Fibroblast of lung (primary cell): ENCODE data around the gene ODR4. TPM values are rescaled to one million over a fixed set of nuclear protein-coding genes. Genes with fewer than 3 reads are reported as not detected.

Experiments used
- DNase-seq, 2 donors: peaks; one replicate each; pipeline versions ENCODE4 v3.0.0 to v3.0.0-alpha.2; 2010; ENCODE audit warnings: low read depth in 2 of 2
- H2AFZ ChIP-seq: 2 replicates; pipeline ENCODE4 v1.5.1; 2012; ENCODE audit warnings: low read length, control low read depth, inconsistent platforms
- H3K27ac ChIP-seq: 2 replicates; pipeline ENCODE4 v1.5.1; 2011; ENCODE audit warnings: low read length, control low read depth; ENCODE audit not compliant: insufficient read depth
- H3K27me3 ChIP-seq: 2 replicates; pipeline ENCODE4 v1.5.1; 2011; ENCODE audit warnings: mild to moderate bottlenecking, low read length; ENCODE audit not compliant: control insufficient read depth, insufficient read depth
- H3K36me3 ChIP-seq: 2 replicates; pipeline ENCODE4 v1.5.1; 2011; ENCODE audit warnings: low read length; ENCODE audit not compliant: control insufficient read depth, insufficient read depth
- H3K4me1 ChIP-seq: 2 replicates; pipeline ENCODE4 v1.5.1; 2011; ENCODE audit warnings: low read length; ENCODE audit not compliant: control insufficient read depth, insufficient read depth; ENCODE audit errors: extremely low read depth
- H3K4me2 ChIP-seq: 2 replicates; pipeline ENCODE4 v1.5.1; 2011; ENCODE audit warnings: low read length, control low read depth; ENCODE audit not compliant: insufficient read depth; ENCODE audit errors: extremely low read depth
- H3K4me3 ChIP-seq, 4 experiments: fragments of 200-600 bp in 1 of 4; sonication (generic) in 1 of 4; replicated peaks in 1 of 4; 2 replicates each; pipeline ENCODE4 v1.5.1; 2011 to 2016; ENCODE audit warnings: low read length in 4 of 4, low read depth in 3 of 4, mild to moderate bottlenecking in 3 of 4, control low read depth in 2 of 4, inconsistent platforms in 1 of 4, mixed read lengths in 1 of 4; ENCODE audit not compliant: insufficient read depth in 1 of 4; ENCODE audit errors: control extremely low read depth in 1 of 4
- H3K79me2 ChIP-seq: 2 replicates; pipeline ENCODE4 v1.5.1; 2012; ENCODE audit warnings: mild to moderate bottlenecking, low read length, inconsistent platforms; ENCODE audit not compliant: control insufficient read depth, insufficient read depth
- H3K9ac ChIP-seq: 2 replicates; pipeline ENCODE4 v1.5.1; 2011; ENCODE audit warnings: mild to moderate bottlenecking, low read length, control low read depth; ENCODE audit not compliant: insufficient read depth
- H3K9me3 ChIP-seq: 2 replicates; pipeline ENCODE4 v1.5.1; 2012; ENCODE audit warnings: low read depth, low read length; ENCODE audit not compliant: control insufficient read depth, insufficient read depth
- H4K20me1 ChIP-seq: 2 replicates; pipeline ENCODE4 v1.5.1; 2011; ENCODE audit warnings: low read length; ENCODE audit not compliant: control insufficient read depth, insufficient read depth; ENCODE audit errors: extremely low read depth
- CTCF ChIP-seq, 2 donors: IDR thresholded peaks in 1 of 2; conservative IDR thresholded peaks in 1 of 2; 1 replicate in 1 of 2; 2 replicates in 1 of 2; pipeline ENCODE4 v1.5.1; 2011 to 2012; ENCODE audit warnings: low read length in 2 of 2, control low read depth in 1 of 2, inconsistent platforms in 1 of 2, low read depth in 1 of 2, mild to moderate bottlenecking in 1 of 2
- EZH2 ChIP-seq: IDR thresholded peaks from 2 replicates; pipeline ENCODE4 v1.5.1; 2012; ENCODE audit warnings: low read length, control low read depth, mild to moderate bottlenecking; ENCODE audit errors: missing control alignments
- polyA plus RNA-seq, 2 donors: library from polyadenylated mRNA; depleted of rRNA in 1 of 2; stranded (reverse) in 1 of 2; unstranded in 1 of 2; fragments of >200 nt; gene quantifications; 2 replicates each; pipeline ENCODE4 v1.2.1, GENCODE V29; 2011 to 2012; ENCODE audit warnings: missing spikeins in 1 of 2
- total RNA-seq: library from RNA; depleted of rRNA; stranded (reverse); fragments of >200 nt; gene quantifications from 2 replicates; pipeline ENCODE4 v1.2.1, GENCODE V29; 2014

ODR4 gene
- total and polyA plus RNA-seq, 2 donors (not counting 1 experiment from before 2014, with no cell fraction given), result 13.0 to 13.7 TPM

- H3K27me3 ChIP-seq, result no peaks in the 10 kb centered on the region
- no peaks in the 10 kb centered on the region for H3K79me2 ChIP-seq
- no peaks in the 10 kb centered on the region for H3K36me3 ChIP-seq
- TF ChIP-seq CTCF (conservative IDR thresholded peaks at IDR 0.05 in 1 of 2, IDR thresholded peaks at IDR 0.05 in 1 of 2; ENCODE audit: low read depth in 1 of 2, low read length in 2 of 2) (no peak), EZH2 (no peak)
- H2AFZ ChIP-seq, result no peak overlapping the region
- H3K27ac ChIP-seq, result no peak overlapping the region
- H3K9ac ChIP-seq, result no peak overlapping the region
- no peaks in the 10 kb centered on the region for H3K9me3 ChIP-seq
- no peaks in the 10 kb centered on the region for H4K20me1 ChIP-seq
- H3K4me2 ChIP-seq, result no peak overlapping the region
- no peak for DNase-seq
- no peaks in the 10 kb centered on the region for H3K4me1 ChIP-seq
- H3K4me3 ChIP-seq, result no peak overlapping the region
Observed at GRCh38 chr1:186438567-186438966, 62.9 kb downstream of the ODR4 start.

GRCh38 chr1:186440584-186440983 lies 64.9 kb downstream of the ODR4 start:
- DNase-seq, result peak in 1 of 2 donors; percentile 53
- Histone ChIP-seq H3K27me3 (no peaks in the 10 kb centered on the region), H3K36me3 (no peaks in the 10 kb centered on the region), H3K9me3 (no peaks in the 10 kb centered on the region), H3K27ac (no peak overlapping the region), H3K4me3 (no peak overlapping the region), H3K4me1 (no peaks in the 10 kb centered on the region), H4K20me1 (no peaks in the 10 kb centered on the region), H3K9ac (no peak overlapping the region), H2AFZ (no peak overlapping the region), H3K79me2 (no peaks in the 10 kb centered on the region), H3K4me2 (no peak overlapping the region)
- TF ChIP-seq EZH2 (no peak), CTCF (conservative IDR thresholded peaks at IDR 0.05 in 1 of 2, IDR thresholded peaks at IDR 0.05 in 1 of 2; ENCODE audit: low read depth in 1 of 2, low read length in 2 of 2) (no peak)

- H3K27ac ChIP-seq, result no peak overlapping the region
- no peak for TF ChIP-seq CTCF (conservative IDR thresholded peaks at IDR 0.05 in 1 of 2, IDR thresholded peaks at IDR 0.05 in 1 of 2; ENCODE audit: low read depth in 1 of 2, low read length in 2 of 2)
- TF ChIP-seq EZH2, result no peak
- no peak overlapping the region for H3K4me2 ChIP-seq
- no peaks in the 10 kb centered on the region for H4K20me1 ChIP-seq
- H3K9ac ChIP-seq, result no peak overlapping the region
- no peaks in the 10 kb centered on the region for H3K4me1 ChIP-seq
- H3K79me2 ChIP-seq, result no peaks in the 10 kb centered on the region
- no peaks in the 10 kb centered on the region for H3K27me3 ChIP-seq
- no peaks in the 10 kb centered on the region for H3K36me3 ChIP-seq
- H3K4me3 ChIP-seq, result no peak overlapping the region
- H3K9me3 ChIP-seq, result no peaks in the 10 kb centered on the region
- DNase-seq, result peak; percentile 5 to 90
- no peak overlapping the region for H2AFZ ChIP-seq
Observed at GRCh38 chr1:186442651-186443375, 67.2 kb downstream of the ODR4 start.
